ENCODE results near the gene CISTR.
A peak's percentile ranks its signal among the peaks of the same experiment; 100 is the strongest.
"Not testable (repeated sequence)": the region's sequence is repeated elsewhere in the genome, so short reads cannot be mapped to it uniquely, and the experiment has no call there.

CISTR gene

DNA sequence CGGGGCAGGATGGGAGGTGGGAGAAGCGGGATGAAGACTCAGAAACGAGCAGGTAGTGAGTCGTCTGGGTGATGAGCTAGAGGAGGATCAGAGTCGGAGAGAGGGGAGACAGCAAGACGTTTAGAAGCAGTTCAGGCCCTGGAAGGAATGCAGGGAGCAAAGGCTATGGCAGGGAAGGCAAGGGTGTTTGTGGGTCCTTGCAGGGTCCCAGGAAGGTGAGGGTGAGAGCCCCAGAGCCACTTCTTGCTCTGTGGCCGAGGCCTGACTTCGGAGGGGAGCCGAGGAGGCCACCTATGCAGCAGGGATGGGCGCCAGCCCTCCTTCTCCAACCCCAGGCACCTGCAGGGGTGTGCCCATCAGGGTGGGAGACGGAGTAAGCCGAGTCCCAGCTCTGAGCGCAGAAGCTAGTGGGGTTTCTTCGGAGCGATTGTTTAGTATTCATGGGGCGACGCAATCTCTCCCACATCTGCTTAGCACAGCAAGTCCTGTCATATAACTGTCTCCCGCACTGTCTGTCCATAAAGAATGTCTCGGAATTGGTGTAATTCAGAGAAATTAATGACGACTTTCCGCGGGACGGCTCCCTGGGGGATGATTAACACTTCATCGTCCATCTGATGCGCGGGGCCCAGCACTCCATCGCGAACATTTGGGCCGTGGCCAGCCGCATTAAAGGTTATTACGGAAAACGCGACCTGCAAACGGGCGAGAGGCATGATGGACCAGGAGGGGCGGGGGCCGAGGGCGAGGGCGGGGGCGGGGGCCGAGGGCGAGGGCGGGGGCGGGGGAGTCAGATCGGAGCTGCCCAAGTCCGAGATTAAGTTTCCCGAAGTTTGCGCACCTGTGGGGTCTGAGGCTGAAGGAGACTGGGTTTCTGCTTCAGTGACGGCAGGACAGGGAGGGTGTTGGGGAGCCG, 12.3 kb downstream of the CISTR start:
- no peak for DNase-seq

DNA sequence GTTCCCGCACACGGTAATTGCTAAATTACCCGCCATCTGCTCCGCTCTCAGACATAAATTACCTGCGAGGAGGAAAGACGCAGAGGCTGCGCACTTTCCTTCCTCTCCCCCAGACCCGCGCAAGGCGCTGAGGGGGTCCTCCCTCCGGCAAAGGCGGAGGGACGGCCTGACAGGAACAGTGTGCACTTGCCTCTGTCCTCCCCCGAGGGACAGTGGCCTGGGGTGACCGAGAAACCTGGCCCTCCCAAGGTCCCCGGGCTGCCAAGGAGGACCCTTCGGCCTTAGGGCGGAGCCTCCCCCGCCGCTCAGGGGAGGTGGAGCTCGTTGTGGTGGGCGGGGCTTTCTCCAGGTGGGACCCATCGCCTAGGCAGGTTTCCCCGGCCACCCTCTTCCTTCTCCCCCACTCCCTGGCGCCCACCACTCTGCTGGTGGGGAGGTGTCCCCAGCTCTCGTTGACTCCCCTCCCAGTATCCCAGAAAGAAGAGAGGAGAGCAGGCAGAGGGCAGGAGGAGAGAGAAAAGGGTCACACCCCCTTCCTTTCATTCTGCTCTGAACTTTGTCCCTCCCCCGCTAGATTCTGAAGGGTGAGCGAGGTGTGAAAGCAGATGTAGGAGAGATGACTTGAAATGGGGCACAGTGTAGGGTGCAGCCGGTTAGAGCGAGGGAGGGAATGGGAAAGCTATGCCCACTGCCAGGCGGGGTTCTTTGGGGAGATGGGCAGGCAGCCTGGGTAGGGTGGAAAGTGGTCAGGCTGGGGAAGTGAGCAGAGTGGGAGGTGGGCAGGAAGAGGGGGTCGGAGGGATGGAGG, 13.2 kb downstream of the CISTR start:
- DNase-seq = peak; percentile 36

DNA sequence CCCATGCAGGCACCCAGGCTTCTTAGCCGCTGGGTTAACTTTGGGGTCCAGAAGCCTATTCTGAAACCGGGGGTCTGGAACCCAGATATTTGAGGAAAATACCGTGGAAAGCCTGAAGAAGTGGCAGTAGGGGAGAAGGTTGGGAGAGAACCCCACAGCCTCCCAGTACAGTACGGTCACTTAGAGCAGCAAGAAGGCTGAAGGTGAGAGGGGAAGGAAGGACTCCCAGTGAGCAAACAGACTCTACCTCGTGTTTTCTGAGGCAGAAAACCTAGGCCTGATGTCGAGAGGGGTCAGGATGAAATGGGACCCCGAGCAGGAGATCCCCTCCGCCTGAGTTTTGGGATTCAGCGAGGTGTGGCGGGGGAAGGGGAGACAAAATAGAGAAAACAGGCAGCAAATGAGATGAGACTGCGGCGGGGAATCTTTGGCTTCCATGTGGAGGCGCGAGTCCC, 13.8 kb downstream of the CISTR start:
- DNase-seq = no peak

DNA sequence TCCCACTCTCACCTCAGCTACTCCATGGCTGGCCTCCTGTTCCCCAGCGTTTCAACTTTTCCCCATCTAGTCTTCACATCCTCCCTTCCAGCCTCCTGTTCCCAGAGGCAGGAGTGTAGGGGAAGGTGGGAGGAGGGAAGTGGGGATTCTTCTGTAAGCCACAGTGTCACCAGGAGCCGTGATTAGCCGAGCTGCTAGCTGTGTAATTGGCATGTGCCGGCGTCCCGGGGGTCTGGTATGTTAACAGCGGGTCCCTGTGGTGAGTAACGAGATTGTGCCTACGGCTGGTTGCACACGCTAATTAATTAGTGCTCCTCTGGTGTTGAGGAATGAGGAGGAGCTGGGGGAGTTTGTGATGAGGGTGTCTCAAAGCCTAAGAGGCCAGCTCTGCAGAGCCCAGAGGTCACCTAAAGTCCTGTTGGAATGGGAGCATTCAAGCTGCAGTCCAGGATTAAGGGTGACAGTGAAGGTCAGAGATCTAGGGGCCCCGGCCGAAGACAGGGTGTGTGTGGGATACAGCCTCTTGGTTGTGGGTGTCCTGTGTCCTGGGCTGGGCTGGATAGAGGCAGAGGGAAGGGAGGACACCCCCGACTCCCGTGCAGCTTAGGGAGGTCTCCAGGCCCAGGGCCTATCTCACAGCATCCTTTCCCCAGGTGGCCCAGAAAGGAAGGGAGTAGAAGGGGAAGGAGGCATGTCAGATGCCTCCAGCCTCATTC, 14.5 kb downstream of the CISTR start:
- no peak for DNase-seq

DNA sequence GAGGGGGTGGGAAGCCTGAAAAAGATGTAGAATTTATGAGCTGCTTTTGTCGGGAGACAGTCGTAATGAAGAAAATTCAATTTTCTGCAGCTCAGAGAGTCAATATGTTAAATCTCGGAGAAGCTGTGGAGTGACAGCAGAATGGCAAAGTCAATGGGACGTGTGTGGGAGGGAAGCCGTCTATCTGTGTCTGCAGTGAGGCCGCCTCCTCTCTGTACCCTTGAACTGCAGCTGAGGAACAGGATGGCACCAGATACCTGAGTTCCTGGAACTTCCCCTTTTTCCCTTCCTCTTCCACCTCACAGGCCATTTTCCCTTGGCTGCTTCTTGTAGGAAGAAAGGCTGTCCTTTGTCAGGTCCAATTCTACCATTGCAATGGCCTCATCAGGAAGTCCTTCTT, 15.2 kb downstream of the CISTR start:
- no peak for DNase-seq

DNA sequence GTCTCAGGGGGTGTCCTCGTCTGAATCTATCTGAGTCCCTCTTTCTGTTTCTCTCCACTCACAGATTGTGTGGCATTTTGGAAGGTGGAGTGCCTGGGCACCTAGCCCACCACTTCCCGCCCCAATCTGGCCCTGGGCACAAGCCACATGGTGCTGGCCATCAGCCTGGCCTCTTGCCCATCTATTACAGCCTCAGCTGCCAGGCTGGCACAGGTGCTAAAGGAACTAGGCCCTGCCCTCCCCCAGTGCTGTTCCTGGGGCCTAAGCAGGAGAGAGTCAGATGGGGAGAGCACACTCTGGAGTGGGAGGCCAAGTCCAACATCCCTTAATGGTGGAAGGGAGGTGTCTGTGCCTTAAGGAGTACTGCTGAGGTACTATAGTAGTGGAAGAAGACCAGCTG, 16.2 kb downstream of the CISTR start:
- no peak for DNase-seq

DNA sequence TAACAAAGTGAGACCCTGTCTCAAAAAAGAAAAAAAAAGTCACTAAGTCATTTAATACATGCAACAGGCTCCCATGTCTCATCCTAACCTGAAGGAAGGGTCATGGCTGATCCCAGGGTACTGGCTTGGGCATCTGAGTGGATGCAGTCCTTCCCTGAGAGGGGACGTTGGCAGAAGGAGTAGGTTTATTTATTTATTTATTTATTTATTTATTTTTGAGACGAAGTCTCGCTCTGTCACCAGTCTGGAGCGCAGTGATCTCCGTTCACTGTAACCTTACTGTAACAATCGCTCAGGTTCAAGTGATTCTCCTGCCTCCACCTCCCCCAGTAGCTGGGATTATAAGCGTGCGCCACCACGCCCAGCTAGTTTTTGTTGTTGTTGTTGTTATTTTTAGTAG, 17.4 kb downstream of the CISTR start:
- no peak for DNase-seq

DNA sequence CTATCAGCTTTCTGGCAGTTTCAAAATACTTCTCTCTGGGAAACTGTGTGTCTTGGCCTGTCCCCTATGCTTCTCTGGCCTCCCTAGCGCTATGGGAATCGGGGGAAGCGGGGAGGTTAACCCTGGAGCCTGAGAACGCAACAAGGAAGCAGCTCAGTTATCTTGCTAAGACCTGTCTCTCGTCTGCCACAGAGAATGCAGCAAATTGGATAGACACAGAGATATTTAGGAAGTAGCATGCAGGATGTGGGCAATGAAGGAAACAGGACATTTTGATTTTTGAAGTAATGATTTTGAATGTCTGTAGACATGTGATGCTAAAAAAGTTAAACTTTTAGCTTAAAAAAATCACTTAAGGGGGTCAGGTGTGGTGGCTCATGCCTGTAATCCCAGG, 18.0 kb downstream of the CISTR start:
- DNase-seq = no peak

DNA sequence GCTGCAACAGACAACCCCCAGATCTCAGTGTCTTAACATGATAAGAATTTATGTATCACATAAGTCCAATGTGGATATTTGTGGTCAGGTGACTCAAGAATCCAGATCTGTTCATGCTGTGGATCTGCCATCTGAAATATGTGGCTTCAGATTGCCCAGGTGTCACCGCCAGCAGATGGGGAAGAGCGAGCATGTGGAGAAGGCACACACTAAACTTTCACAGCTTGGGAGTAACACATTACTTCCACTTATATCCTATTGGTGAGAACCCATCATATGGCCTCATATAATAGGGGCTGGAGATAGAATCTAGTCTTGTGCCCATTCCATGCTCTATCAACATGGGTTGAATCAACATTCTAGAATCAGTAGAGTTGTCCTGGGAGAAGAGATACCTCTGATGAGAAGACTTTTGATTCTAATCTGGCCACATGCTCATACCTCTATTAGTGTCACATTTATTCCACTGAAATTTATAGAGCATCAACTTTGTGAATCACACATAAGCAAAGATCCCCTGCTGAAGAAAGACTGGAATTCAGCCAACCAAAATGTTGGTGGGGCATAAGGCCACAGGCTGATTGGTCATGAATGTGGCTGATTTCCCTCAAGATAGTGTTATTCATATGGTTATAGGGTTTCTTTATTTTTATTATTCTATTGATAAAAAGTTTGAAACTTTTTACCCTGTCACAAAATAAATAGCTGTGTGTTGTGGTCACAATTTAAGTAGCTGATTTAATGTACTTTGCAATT, 18.6 kb downstream of the CISTR start:
- DNase-seq = no peak

DNA sequence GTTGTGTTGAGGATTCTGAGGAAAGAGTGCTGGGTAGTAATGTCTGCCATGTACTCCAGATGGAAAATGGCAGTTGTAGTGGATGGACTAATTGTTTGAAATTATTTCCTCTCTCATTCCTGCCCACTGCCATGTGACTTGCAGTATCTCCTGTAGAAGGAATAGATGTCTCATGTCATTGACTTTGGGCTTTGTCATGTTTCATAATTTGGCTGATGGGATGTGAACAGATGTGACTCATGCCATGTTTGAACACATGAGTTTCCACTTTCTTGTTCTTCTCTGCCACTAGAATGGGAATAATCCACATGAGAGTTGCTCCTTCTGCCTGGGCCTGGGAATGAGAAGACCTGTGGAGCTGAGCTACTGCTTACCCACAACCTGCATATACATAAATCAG, 22.1 kb downstream of the CISTR start:
- no peak for DNase-seq

DNA sequence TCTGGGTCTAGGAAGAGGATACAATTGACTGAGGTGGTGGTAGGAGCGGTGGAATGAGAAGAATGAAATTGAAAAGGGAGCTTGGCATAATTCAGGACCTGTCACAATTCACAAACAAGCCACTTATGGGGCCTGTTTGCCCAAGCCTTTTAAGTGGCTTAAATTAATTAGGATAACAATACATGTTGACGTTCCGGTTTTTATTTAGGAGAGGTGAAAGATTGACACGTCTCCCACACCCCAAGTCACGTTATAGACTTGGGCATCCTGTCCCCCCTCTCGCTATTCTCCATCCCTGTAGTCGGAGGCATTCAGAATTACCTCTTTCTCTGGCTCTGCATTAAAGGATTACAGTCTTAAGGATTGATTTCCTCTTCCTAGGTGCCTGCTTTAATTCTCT, 23.6 kb downstream of the CISTR start:
- DNase-seq = no peak

DNA sequence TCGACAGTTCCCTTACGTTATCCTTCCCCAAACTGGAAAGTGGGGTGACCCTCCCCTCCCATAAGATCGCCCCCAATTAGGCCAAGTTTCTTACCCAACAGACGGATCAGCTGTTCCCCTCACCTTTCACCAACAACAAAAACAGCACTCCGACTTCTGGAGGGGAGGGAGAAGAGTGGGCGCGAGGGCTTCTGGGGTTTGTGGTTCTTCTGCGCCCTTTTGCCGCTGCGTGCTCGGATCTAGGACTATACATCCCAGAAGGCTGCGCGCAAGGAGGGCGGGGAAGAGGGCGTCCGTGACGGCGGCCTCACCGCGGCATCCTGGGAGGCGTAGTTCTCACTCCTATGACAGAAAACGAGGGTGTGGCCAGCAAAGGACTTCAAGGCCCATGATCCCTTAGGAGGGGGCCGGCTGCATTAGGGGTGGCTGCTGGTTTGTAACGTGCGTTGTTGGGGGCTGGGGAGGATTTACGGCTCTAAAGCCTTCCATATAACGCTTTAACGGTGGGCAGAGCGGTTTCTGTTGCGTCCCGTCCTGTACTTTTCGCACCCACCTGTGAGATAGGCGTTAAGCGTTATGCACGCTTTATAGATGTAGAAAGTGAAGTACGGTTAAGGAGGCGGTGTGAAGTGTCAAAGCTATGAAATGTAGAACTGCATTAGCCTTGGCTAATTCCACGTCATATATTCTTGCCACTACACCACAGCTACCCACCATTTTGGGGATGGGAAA, 24.3 kb downstream of the CISTR start, which contains the start of gene CALCOCO1:
TSS of gene CALCOCO1 (minus strand) at position 143 of the 732 bp plus-strand sequence. CDS start 2,210 bp downstream, outside the sequence.
- DNase-seq = peak; percentile 96

DNA sequence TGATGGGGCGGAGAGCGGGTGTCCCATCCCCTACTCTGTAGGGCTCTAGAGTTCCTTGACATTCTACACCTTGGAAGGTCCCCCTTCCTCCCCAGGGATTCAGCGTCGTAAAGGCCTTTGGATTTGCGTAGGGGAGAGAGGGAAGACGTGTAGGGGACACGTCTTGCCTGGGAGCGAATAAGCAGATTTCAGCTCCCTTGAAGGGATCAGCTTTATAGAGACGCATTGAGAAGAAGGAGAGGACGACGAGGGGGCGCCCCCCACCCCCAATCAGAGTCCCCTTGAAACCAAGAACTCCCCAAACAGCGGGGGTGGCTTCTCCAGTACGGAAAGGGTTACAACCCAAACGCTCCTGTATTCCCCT, 24.9 kb downstream of the CISTR start:
- no peak for DNase-seq

DNA sequence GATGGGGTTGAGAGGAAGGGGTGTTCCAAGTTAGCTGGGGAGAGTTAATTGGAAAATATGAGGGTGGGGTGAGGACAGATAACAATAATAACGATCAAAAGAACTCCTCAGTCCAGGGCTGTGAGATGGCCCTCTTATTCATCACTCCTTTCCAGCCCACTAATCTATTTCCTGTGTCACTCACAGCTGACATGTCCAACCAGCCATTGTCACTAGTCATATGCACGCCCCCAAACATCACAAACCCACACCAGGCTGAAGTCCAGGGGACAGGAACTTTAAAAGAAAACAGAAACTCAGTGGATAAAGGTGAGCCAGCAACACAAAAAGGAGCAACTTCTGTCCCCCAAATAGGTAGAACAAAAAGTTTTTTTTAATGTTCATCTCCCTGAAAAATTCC, 25.4 kb downstream of the CISTR start:
- no peak for DNase-seq

DNA sequence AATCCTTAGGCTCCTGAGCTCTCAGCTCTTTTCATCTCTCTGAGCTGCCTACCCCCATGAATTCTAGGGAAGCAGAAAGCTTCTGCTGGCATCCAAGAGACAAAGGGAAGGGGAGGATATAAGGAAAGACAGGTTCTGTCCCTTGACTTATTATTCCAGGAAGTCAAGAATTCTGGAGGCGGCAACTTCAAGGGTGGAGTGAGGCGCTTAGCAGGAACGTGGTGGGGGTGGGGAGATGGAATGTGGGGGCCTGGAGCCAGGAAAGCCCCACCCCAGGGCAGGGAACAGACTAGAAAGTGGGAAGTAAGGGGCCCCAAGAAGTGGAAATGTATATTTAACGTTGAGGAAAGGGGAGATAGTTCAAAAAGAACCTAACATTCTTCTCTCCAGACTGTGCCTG, 26.0 kb downstream of the CISTR start:
- DNase-seq = no peak

DNA sequence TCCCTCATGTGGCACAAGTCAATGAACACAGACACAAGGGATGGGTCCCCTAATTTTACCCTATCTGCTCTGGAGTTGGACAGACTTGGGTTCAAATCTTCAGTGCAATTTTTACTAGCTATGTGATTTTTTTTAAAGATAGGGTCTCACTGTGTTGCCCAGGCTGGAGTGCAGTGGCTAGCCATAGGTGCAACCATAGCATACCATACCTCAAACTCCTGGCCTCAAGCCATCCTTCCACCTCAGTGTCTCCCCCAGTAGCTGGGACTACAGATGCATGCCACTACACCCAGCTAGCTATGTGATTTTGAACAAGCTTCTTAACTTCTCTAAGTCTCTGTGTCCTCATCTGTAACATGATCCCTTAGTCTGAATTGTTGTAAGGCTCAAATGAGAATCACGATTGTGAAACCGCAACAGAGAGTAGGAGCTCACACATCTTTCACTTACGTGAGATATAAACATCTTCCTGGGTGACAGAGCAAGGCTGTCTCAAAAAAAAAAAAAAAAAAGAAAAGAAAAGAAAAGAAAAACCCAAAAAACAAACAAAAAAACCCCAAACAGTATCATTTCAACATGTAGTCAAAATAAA, 29.2 kb downstream of the CISTR start:
- no peak for DNase-seq

DNA sequence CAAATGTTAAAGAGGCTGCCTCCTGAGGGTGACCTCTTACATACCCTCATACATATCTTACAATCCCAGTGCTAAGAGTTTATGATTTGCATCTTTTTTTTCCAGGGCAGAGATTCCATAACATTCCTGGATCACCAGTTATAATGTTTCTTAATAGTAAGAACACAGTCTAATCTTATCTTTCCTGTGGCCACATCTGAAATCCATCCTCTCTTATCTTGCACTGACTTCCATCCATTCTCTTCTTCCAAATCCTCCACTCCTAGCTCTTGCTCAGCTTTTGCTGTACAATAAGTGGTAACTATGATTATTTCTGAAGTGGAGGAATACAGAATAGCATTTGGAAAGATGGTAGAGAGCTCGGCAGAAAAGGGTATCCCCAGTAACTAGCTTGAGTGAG, 30.8 kb downstream of the CISTR start:
- DNase-seq = no peak

DNA sequence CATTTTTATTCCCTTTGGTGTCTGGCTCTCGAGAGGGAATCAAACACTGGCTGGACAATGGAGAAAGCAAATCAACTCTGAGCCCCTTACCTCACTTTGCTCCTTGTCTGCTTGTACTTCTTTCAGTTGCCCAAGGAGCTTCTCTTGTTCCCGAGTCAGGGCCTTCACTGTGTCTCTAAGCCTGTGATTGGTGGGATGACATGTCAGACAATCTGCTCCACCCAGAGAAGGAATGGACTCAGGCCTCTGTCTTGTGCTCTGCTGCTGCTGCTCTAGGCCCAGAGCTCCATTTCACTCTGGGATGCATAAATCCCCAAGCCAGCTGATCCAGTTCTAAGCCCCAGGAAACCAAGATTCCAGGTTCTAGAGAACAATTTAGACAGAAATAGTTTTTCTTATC, 32.1 kb downstream of the CISTR start:
- DNase-seq = no peak

DNA sequence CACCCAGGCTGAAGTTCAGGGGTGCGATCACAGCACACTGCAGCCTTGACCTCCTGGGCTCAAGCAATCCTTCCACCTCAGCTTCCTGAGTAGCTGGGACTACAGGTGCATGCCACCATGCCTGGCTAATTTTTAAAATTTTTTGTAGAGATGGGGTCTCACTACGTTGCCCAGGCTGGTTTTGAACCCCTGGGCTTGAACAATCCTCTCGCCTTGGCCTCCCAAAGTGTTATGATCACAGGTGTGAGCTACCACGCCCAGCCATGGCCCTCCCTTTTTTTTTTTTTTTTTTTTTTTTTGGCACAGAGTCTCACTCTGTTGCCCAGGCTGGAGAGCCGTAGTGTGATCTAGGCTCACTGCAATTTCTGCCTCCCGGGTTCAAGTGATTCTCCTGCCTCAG, 33.2 kb downstream of the CISTR start:
- DNase-seq = not testable (repeated sequence)

DNA sequence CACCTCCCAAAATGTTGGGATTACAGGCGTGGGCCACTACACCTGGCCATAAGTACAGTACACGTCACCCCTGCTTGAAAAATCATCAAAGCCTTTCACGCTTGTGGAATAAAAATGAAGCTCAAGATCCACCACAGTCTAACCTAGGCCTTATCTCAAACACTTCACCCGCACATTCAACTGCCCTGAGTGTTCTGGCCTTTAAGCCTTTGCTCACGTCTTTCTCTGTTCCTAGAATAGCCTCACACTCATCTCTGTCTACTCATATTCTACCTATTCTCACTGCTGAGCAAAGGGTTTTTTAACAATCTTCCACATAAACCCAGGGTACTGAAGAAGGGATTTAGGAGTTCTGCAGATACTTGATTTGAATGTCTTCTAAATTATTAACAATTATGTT, 34.5 kb downstream of the CISTR start:
- no peak for DNase-seq

DNA sequence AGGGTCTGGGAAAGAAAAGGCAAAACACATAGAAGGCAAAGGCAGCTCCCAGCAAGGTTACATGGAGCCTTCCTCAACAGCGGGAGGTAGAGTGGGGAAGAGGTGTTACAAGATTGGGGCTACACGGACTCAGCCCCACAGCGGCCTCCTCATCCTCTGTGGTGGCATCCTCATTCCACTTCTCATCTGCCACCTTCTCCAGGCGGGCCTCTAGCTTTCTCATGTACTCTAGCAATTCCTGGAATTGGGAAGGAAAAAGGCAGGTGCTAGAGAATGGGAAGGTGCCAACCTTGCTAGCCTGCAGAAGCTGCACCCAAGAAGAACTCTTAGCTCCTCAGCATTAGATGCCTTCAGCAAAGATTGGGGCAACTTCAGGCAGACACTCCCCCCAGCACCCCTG, 37.8 kb downstream of the CISTR start:
- DNase-seq = no peak

DNA sequence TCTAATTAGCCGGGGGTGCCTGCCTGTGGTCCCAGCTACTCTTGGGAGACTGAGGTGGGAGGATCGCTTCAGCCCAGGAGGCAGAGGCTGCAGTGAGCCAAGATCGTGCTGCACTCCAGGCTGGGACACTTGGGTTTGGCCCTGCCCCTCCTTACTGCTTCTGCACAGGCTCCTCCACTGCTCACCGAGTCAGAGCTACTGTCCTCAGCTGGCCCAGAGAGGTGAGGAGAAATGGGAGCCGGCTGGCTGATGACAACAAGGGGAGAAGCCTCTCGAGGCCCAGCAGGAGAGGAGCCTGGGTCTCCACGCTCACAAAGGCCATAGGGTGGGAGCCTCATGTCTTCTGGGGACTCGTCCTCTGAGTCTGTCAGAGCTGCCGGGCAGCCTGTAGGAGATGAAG, 38.3 kb downstream of the CISTR start:
- no peak for DNase-seq

All from NCI-H1436 (cell line).